TTC549 (cell line): ENCODE results near the gene POLR1F.

Source experiments
- FAIRE-seq: peaks from 2 replicates; lab custom pipeline; 2012; peaks lifted over from hg19 to GRCh38; lab: Jason Lieb, UNC

The POLR1F gene

DNA sequence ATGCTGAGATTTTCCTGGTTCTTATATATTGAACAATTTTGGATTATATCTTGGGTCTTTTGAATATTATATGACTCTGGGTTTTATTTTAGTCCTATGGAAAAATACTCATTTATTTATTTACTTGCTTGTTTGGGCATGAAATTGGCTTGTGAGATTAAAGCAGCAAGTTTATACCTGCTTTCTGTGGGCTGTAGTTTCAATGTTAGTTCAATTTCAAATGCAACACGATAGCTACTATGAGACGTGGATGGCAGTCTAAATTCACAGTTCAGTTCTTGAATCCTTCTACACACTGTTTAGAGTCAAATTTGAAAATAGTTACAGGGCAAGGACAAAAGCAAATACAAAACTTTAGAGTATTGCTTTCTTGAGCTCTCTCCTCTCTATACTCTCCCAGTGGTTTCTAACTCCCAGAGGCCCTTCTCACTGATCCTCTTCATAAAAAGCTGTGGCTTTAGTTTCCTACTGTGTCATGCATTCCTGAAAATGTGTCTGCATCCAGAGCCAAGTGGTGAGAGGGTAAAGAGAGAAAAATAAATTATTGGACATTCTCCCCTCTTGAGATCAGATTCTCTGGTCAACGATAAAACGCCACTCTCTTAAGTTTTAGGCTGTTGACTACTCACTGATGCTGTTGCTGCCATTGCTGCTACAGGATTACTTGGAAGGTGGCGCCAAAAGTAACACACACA is 34.4 kb downstream of the POLR1F start:
- no peak for FAIRE-seq

DNA sequence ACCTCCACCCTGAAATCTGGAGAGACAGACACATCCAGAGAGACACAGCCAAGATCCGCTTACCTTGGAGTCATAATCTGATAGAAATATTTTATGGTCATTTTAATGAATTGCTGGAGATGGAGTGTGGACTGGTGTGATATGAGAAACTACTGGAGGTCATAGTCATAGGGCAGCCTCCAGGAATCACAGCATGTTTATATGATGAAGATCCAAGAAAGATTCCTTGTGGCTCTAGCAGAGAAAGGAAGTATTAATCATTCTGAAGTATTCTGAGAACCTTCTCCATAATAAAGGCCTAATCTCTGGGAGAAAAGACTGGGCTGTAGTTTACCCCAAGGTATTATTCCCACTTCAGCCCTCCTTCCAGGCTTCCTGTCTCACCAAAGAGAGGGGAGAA is 38.0 kb downstream of the POLR1F start:
- FAIRE-seq = no peak

DNA sequence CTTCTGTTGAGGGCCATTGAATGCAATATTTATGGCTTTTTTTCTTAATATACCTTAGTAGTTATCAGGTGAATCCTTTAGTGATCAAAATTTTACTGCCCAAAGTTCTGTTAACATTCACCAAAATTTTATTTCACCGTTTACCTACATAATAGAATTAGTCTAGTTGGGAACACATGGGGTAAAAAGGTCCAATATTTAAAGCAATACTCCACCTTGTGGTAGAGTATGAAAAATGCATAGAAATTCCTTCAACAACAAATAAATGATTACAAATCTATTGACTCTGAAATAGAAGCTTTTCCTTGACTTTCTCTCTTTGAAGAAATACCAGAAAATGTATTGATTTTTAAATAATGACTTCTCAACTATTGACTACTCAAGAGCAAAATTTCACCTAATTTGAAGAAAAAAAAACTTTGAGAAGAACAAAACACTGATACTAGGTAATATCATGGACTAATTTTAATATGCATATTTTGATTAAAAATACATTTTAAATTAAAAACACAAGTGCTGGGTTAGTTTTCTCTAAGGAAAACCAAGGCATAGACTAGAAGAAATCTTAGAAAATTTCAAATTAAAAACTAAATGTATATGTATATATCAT is 43.3 kb downstream of the POLR1F start:
- FAIRE-seq = peak; percentile 71

DNA sequence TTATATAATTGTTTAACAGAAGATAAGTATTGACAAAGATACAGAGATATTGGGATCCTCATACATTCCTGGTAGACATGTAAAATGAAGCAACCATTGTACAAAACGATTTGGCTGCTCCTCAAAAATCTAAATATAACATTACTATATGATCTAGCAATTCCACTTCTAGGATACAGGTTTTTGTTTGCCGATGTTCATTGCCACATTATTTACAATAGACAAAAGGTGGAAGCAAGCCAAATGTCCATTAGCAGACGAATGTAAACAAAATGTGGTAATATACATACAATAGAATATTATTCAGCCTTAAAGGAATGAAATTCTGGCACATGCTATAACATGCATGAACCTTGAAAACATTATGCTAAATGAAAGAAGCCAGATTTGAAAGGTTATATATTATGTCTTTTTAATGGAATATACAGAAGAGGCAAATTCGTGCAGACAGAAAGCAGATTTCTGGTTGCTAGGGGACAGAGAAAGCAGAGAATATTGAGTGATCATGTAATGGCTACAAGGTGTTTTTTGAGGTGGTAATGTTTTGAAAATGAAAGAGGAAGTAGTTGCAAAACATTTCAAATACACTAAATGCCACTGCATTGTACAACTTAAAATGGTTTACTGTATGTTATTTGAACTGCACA is 44.9 kb downstream of the POLR1F start:
- no peak for FAIRE-seq

DNA sequence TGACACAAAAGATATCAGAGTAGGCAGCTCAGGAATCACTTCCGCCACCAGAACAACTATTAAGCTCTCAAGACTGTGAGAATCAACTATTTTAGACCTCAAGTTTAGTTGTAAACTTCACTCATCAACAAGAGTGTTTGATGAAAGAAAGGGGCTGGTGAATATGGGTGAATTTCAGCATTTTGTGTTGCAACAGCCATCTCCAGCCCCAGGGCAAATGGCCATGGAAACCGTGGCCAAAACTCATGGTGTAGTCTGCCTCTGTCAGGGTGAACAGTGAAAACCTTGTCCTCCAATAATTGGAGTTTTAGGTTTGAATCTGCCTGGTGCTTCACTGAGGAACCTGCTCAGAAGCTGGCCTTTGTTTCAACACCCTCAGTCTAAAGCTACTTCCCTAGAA is 60.0 kb downstream of the POLR1F start:
- FAIRE-seq = no peak
